8988T (cell line): ENCODE results near the gene TJP1.
"Not testable (repeated sequence)": the region's sequence is repeated elsewhere in the genome, so short reads cannot be mapped to it uniquely, and the experiment has no call there.

Experiments
- DNase-seq: peaks from one replicate; pipeline ENCODE4 v3.0.0; 2011

The TJP1 gene

GRCh38 chr15:29680465-29681165 is 141.7 kb downstream of the TJP1 start:
- DNase-seq = no peak

GRCh38 chr15:29678504-29679034 is 143.7 kb downstream of the TJP1 start:
- no peak for DNase-seq

- DNase-seq = no peak
These were observed 144.3 kb downstream of the TJP1 start for GRCh38 chr15:29677871-29678461.

DNA sequence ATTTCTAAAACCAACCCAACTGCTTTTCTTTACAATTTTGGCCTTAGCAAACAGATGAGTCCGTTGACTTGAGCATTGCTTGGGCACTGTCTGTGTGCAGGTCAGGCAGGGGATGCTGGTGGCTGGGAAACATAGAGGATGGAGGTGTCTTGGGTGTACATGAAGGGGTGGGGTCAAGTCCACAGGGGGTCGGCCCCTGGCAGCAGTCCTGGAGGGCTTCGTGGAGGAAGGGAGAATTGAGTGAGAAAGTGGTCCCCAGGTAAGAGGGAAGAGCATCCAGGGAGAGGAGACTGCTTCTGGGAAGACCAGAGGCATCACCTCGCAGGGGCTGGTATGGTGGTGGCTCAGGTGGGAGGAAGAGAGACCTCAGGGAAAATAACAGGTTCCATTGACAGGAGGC is 144.8 kb downstream of the TJP1 start:
- DNase-seq = no peak

GRCh38 chr15:29676961-29677402 is 145.3 kb downstream of the TJP1 start:
- no peak for DNase-seq

GRCh38 chr15:29676374-29676960 is 145.8 kb downstream of the TJP1 start:
- DNase-seq = not testable (repeated sequence)

DNA sequence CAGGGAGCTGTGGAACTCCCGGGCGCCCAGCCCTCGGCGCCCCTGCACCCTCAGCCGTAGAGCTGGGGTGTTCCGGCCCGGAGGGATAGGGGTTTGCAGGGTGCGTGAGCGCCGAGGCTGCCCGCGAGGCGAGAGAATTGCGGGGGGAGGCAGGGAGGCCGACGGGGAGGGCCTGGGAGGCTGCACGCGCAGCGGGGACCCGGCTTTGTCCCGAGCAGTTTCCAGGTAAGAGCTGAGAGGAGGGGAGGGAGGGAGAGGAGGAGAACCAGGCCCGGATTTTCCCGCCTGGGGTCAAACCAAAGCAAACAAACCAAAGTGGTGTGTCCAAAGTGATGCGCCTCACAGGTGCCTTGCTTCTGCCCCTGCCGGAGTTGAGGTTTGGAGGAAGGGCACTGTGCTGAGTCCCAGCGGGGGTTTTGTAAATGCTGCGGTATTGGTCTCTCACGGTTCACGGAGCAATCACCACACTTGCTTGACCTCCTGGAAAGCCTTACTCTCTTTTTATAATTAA is 146.4 kb downstream of the TJP1 start:
- DNase-seq = no peak

DNA sequence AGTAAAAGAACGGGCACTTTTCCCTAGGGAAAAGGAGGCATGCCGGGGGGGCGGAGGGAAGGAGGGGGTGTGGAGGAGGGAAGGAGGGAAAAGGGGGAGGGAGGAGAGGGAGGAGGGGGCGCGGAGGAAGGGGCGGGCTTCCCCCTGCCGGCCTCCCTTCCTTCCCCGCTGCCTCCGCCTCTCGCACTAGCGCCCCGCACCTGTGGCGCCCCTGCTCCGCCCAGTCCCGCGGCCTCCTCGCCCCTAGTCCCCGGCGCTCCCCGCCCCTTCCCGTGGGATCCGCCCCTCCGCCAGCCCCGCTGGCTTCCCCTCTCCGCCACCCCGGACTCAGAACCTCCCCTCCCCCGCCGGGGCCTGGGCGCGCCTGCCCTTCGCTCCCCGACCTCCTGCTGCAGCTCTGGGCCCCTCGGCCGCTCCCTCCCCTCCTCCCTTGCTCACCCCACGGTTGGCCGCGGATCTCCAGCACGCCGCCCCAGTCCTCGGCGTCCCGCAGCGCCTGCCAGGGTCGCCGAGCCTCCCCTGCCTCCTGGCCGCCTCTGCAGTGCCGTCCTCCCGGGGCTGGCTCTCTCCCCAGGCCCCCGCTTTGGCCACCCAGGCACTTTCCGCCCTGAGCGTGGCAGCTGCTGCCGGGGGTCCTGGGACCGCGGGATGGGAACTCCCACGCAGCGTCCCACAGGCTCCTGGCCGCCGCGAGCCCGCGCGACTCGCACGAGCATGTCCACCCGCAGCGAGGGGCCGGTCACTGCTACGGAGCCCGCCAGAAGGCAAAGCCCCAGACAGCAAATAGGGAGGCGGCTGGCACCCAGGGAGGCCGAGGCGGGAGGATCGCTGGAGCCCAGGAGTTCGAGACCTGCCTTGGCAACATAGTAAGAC is 147.4 kb downstream of the TJP1 start:
- DNase-seq = peak; percentile 82

DNA sequence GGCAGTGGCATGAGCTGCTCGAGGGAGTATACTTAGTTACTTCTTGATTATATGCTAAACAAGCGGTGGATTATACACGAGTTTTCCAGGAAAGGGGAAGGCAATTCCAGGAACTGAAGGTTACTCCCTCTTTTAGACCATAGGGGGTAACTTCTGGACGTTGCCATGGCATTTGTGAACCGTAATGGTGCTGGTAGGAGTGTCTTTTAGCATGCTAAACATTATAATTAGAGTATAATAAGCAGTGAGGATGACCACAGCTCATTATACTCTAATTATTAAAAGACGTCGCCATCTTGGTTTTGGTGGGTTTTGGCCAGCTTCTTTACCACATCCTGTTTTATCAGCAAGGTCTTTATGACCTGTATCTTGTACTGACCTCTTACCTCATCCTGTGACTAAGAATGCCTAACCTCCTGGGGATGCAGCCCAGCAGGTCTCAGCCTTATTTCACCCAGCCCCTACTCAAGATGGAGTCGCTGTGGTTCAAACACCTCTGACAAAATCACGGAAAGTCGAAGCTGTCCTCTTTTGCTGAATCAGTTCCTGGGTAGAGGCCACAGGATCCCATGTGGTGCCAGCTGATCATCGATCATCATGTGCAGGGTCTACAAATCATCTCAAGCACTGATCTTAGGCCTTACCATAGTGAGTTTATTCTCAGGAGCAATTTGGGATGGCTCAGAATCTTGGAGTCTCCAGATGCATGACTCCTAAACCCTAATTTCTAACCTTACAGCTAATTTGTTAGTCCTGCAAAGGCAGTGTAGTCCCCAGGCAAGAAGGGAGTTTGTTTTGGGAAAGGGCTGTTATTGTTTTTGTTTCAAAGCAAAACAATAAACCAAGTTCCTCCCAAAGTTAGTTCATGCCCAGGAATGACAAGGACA is 149.1 kb downstream of the TJP1 start:
- no peak for DNase-seq

DNA sequence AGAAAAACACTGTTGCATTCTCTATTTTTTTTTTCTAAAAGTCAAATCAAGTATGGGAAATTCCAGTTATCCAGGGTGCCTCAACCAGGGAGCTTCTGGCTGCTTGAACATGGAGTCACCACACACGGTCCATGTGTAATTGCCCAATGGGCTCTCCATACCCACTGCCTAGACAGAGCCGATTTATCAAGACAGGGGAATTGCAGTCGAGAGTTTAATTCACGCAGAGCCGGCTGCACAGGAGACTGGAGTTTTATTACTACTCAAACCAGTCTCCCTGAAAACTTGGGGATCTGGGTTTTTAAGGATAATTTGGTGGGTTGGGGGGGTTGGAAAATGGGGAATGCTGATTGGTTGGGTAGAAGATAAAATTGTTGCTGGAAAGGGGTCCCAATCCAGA is 149.8 kb downstream of the TJP1 start:
- DNase-seq = no peak

- DNase-seq = not testable (repeated sequence)
These were observed 150.2 kb downstream of the TJP1 start for GRCh38 chr15:29672046-29672445.

- DNase-seq = no peak
These were observed 151.0 kb downstream of the TJP1 start for GRCh38 chr15:29670998-29671981.

- no peak for DNase-seq
These were observed 152.0 kb downstream of the TJP1 start for GRCh38 chr15:29670266-29670665.

GRCh38 chr15:29669823-29670222 is 152.4 kb downstream of the TJP1 start:
- DNase-seq = no peak

DNA sequence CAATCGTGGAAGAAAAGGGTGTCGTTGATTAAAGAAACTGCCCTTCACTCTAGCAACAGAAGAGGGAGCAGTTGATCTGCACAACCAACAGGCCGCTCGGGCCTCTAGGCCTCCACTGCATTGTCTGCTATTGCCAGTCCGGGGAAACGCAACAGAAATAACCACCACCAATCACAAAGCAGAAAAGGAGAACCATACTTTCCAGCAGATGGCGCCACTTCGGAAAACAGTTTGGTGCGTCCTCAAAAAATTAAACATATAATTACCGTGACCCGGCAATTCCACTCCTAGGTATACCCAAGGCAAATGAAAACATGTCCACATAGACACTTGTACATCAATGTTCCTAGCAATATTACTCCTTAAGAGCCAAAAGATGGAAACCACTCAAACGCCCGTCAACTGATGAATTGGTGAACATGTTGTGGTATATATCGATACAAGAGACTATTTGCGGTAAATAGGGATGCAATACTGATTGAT is 154.1 kb downstream of the TJP1 start:
- DNase-seq = no peak

- DNase-seq = no peak
These were observed 156.0 kb downstream of the TJP1 start for GRCh38 chr15:29666241-29666640.

DNA sequence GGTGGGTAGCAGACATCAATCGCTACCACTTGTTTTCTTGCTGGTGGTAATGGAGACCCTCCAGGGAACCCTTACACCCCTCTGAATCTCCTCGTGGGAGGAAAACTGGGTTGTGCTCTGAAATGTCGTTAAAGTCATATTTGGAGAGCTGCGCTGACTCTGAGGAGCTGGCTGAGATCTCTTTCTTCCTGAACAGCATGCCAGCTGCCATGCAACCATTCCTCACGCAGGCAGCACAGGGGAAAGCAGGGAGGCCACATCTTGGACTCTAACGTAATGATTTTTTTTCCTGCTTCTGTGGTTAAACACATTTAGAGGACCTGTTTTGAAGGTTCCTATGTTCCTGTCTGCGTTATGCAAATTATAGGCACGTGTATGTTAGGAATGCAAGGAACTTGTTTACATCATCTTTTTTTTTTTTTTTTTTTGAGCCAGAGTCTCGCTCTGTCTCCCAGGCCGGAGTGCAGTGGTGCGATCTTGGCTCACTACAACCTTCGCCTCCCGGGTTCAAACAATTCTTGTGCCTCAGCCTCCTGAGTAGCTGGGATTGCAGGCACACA is 156.7 kb downstream of the TJP1 start:
- no peak for DNase-seq

DNA sequence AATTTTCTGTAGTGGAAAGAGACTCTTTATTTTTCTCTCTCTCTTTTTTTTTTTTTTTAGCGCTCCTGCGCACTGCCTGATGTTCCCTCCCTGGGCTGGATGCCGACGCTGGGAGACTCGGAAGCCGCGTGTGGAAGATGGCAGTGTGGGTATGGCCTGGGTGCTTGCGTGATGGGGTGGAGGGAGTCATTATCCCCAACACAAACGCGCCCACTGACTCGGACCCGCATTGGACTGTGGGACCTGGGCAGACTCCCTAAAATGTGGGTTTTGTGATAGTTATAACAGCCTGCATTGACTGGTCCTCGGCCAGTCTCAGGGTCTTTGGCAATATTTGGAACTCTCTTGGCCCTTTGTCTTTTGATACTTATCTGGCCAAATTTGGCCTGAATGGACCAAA is 157.9 kb downstream of the TJP1 start:
- DNase-seq = no peak

DNA sequence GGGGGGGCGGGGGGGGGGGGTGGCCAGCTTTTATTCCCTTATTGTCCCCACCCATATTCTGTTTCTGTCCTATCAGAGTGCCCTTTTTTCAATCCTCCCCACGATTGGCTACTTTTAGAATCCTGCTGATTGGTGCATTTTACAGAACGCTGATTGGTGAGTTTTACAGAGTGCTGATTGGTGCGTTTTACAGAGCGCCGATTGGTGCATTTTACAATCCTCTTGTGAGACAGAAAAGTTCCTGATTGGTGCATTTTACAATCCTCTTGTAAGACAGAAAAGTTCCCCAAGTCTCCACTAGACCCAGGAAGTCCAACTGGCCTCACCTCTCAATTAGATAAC is 164.8 kb downstream of the TJP1 start:
- DNase-seq = not testable (repeated sequence)
